Central memory CD4-positive, alpha-beta T cell (primary cell): Measurements from ENCODE around the gene TXNDC17.
"Not testable (repeated sequence)": the region's sequence is repeated elsewhere in the genome, so short reads cannot be mapped to it uniquely, and the experiment has no call there.

Experiments
- DNase-seq: peaks from one replicate; pipeline ENCODE4 v3.0.0; 2022

The TXNDC17 gene

GRCh38 chr17:6637458-6637840, 3.4 kb upstream of the TXNDC17 start:
- DNase-seq: no peak

GRCh38 chr17:6638046-6638908, 2.6 kb upstream of the TXNDC17 start:
- DNase-seq: no peak

GRCh38 chr17:6639014-6639585, 1.8 kb upstream of the TXNDC17 start:
- no peak for DNase-seq

- no peak for DNase-seq
Observed at GRCh38 chr17:6639586-6640535, 999 bp upstream of the TXNDC17 start.

GRCh38 chr17:6641247-6641863, 495 bp downstream of the TXNDC17 start:
- peak; percentile 17 for DNase-seq

GRCh38 chr17:6642592-6642991, 1.7 kb downstream of the TXNDC17 start:
- DNase-seq: no peak

GRCh38 chr17:6643451-6644125, 2.7 kb downstream of the TXNDC17 start:
- DNase-seq: no peak

GRCh38 chr17:6648181-6648580, 7.3 kb downstream of the TXNDC17 start:
- no peak for DNase-seq

GRCh38 chr17:6651354-6651918, 10.6 kb downstream of the TXNDC17 start, which contains the start of the genes C17orf100 and MED31:
TSS of gene C17orf100 (plus strand) at chr17:6651762. CDS start at chr17:6651914, 152 bp downstream.
TSS of gene MED31 (minus strand) at chr17:6651605. CDS start at chr17:6651528, 77 bp downstream.
- peak; percentile 94 for DNase-seq

GRCh38 chr17:6651919-6652452, 11.1 kb downstream of the TXNDC17 start:
- peak; percentile 31 for DNase-seq

- DNase-seq: no peak
Observed at GRCh38 chr17:6654841-6655731, 14.2 kb downstream of the TXNDC17 start.

GRCh38 chr17:6655732-6656361, 15.0 kb downstream of the TXNDC17 start:
- DNase-seq: not testable (repeated sequence)

- DNase-seq: peak; percentile 63
Observed at GRCh38 chr17:6656797-6657632, 16.2 kb downstream of the TXNDC17 start.

- no peak for DNase-seq
Observed at GRCh38 chr17:6657633-6658287, 16.9 kb downstream of the TXNDC17 start.

GRCh38 chr17:6658411-6658810, 17.6 kb downstream of the TXNDC17 start:
- not testable (repeated sequence) for DNase-seq

GRCh38 chr17:6660101-6660500, 19.2 kb downstream of the TXNDC17 start:
- no peak for DNase-seq

- DNase-seq: no peak
Observed at GRCh38 chr17:6660805-6661463, 20.1 kb downstream of the TXNDC17 start.

GRCh38 chr17:6661464-6661848, 20.6 kb downstream of the TXNDC17 start:
- DNase-seq: no peak
